HEK293T (cell line): ENCODE measurements around the gene TYK2.

Experiments
- BHLHE40 ChIP-seq: fragments of 450-650 bp; IDR thresholded peaks from 2 replicates; pipeline ENCODE4 v1.6.1; 2016; ENCODE audit warnings: mild to moderate bottlenecking, moderate library complexity, borderline replicate concordance
- CTBP1 ChIP-seq: fragments of 450-650 bp; IDR thresholded peaks from 2 replicates; pipeline ENCODE4 v1.6.1; 2016; ENCODE audit warnings: borderline replicate concordance
- ELF4 ChIP-seq: fragments of 450-650 bp; IDR thresholded peaks from 2 replicates; pipeline ENCODE4 v1.6.1; 2017; ENCODE audit warnings: antibody characterized with exemption
- FOXA1 ChIP-seq: fragments of 450-650 bp; IDR thresholded peaks from 2 replicates; pipeline ENCODE4 v1.6.1; 2016; ENCODE audit warnings: mild to moderate bottlenecking
- FOXK2 ChIP-seq: fragments of 450-650 bp; IDR thresholded peaks from 2 replicates; pipeline ENCODE4 v1.6.1; 2016; ENCODE audit warnings: mild to moderate bottlenecking
- FOXM1 ChIP-seq: fragments of 450-650 bp; IDR thresholded peaks from 2 replicates; pipeline ENCODE4 v1.6.1; 2017; ENCODE audit warnings: mild to moderate bottlenecking, borderline replicate concordance
- L3MBTL2 ChIP-seq: fragments of 450-650 bp; conservative IDR thresholded peaks from 2 replicates; pipeline ENCODE4 v1.6.1; 2016; ENCODE audit warnings: mild to moderate bottlenecking
- LEF1 ChIP-seq: fragments of 450-650 bp; IDR thresholded peaks from 2 replicates; pipeline ENCODE4 v1.6.1; 2017; ENCODE audit warnings: mild to moderate bottlenecking, borderline replicate concordance
- NFRKB ChIP-seq: fragments of 450-650 bp; IDR thresholded peaks from 2 replicates; pipeline ENCODE4 v1.6.1; 2016; ENCODE audit warnings: mild to moderate bottlenecking, moderate library complexity
- SP1 ChIP-seq: fragments of 450-650 bp; IDR thresholded peaks from 2 replicates; pipeline ENCODE4 v1.6.1; 2017
- TARDBP ChIP-seq: fragments of 450-650 bp; IDR thresholded peaks from 2 replicates; pipeline ENCODE4 v1.6.1; 2016
- ZNF384 ChIP-seq: fragments of 450-650 bp; IDR thresholded peaks from 2 replicates; pipeline ENCODE4 v1.6.1; 2016

GRCh38 chr19:10419200-10419645 is 38.9 kb upstream of the TYK2 start:
- no peak for TF ChIP-seq ZNF384
- TF ChIP-seq FOXK2 = no peak
- no peak for TF ChIP-seq NFRKB
- TF ChIP-seq L3MBTL2 = no peak
- no peak for TF ChIP-seq CTBP1
- no peak for TF ChIP-seq FOXA1
- no peak for TF ChIP-seq ELF4
- TF ChIP-seq TARDBP = no peak
- no peak for TF ChIP-seq LEF1
- no peak for TF ChIP-seq FOXM1
- TF ChIP-seq SP1 = no peak
- TF ChIP-seq BHLHE40 = no peak
